HL-60 (cell line): ENCODE data around the gene ALDH2.

ENCODE experiments used
- CTCF ChIP-seq: IDR thresholded peaks from one replicate; pipeline ENCODE4 v1.5.1; 2011; ENCODE audit warnings: low read length, control low read depth, inconsistent platforms; ENCODE audit not compliant: insufficient read depth
- POLR2AphosphoS5 ChIP-seq: IDR thresholded peaks from 2 replicates; pipeline ENCODE4 v1.6.1; 2012; ENCODE audit warnings: low read depth

GRCh38 chr12:111858186-111858585 is 91.5 kb downstream of the ALDH2 start:
- TF ChIP-seq CTCF (no peak), POLR2AphosphoS5 (no peak)
